Measurements from ENCODE around the gene ATG101.
A peak's percentile ranks its signal among the peaks of the same experiment; 100 is the strongest.
"Not testable (repeated sequence)": the region's sequence is repeated elsewhere in the genome, so short reads cannot be mapped to it uniquely, and the experiment has no call there.

The ATG101 gene

GRCh38 chr12:52116222-52117125 lies 46.7 kb downstream of the ATG101 start:
- not testable (repeated sequence) for DNase-seq (ENCODE audit: low spot score)

GRCh38 chr12:52117806-52118475 lies 48.2 kb downstream of the ATG101 start:
- not testable (repeated sequence) for DNase-seq (ENCODE audit: low spot score)

- DNase-seq (ENCODE audit: low spot score) = no peak
These were observed 49.8 kb downstream of the ATG101 start for GRCh38 chr12:52119398-52120254.

- no peak for DNase-seq (ENCODE audit: low spot score)
These were observed 51.4 kb downstream of the ATG101 start for GRCh38 chr12:52120951-52121823.

GRCh38 chr12:52121824-52122539 lies 52.2 kb downstream of the ATG101 start:
- peak; percentile 43 for DNase-seq (ENCODE audit: low spot score)

- DNase-seq (ENCODE audit: low spot score) = no peak
These were observed 52.7 kb downstream of the ATG101 start for GRCh38 chr12:52122540-52122871.

GRCh38 chr12:52122904-52123303 lies 53.1 kb downstream of the ATG101 start:
- no peak for DNase-seq (ENCODE audit: low spot score)

- DNase-seq (ENCODE audit: low spot score) = no peak
These were observed 53.9 kb downstream of the ATG101 start for GRCh38 chr12:52123487-52124186.

- no peak for DNase-seq (ENCODE audit: low spot score)
These were observed 55.7 kb downstream of the ATG101 start for GRCh38 chr12:52125476-52125900.

GRCh38 chr12:52126050-52126604 lies 56.3 kb downstream of the ATG101 start:
- DNase-seq (ENCODE audit: low spot score) = no peak
